Endothelial cell of umbilical vein (primary cell): Measurements from ENCODE around the gene MGST2. TPM values are rescaled to one million over a fixed set of nuclear protein-coding genes. Genes with fewer than 3 reads are reported as not detected.

Experiments
- BruUV-seq: library from RNA; stranded (reverse); fragments of 400-500 nt; replicated peaks from 2 replicates; lab custom pipeline; 2021; lab: Mats Ljungman, UMichigan
- CTCF ChIA-PET: fragments of 300-600, 350-600 bp; sonication (Branson Sonifier 250); formaldehyde crosslinking; loops from one replicate; lab custom pipeline; 2021; ENCODE audit warnings: antibody characterized with exemption, inconsistent platforms; lab: Charles Lee
- POLR2A ChIA-PET: fragments of 300-600, 350-600 bp; sonication (Branson Sonifier 250); formaldehyde crosslinking; loops from one replicate; lab custom pipeline; 2021; ENCODE audit warnings: antibody characterized with exemption, inconsistent platforms; lab: Charles Lee
- DNase-seq: peaks from one replicate; pipeline ENCODE4 v3.0.0-alpha.2; 2011; ENCODE audit warnings: low read depth, low spot score
- FAIRE-seq: peaks from 2 replicates; lab custom pipeline; 2011; peaks lifted over from hg19 to GRCh38; lab: Jason Lieb, UNC
- H2AFZ ChIP-seq: 2 replicates; pipeline ENCODE4 v1.6.0; 2012; ENCODE audit warnings: low read depth, low read length, control low read depth, inconsistent platforms
- H3K27ac ChIP-seq: 2 replicates; pipeline ENCODE4 v1.5.1; 2011; ENCODE audit warnings: low read depth, mild to moderate bottlenecking, control low read depth, low read length, moderate library complexity; ENCODE audit not compliant: insufficient read depth
- H3K27me3 ChIP-seq, 2 experiments: 2 replicates each; pipeline versions ENCODE4 v1.6.0 to v1.6.1; 2011; ENCODE audit warnings: low read length in 2 of 2, mixed read lengths in 1 of 2; ENCODE audit not compliant: control insufficient read depth in 2 of 2, insufficient read depth in 2 of 2
- H3K36me3 ChIP-seq, 2 experiments: 2 replicates in 1 of 2; 3 replicates in 1 of 2; pipeline ENCODE4 v1.5.1; 2011; ENCODE audit warnings: low read length in 2 of 2, mild to moderate bottlenecking in 1 of 2, moderate library complexity in 1 of 2; ENCODE audit not compliant: control insufficient read depth in 2 of 2, insufficient read depth in 2 of 2; ENCODE audit errors: extremely low read depth in 1 of 2
- H3K4me1 ChIP-seq: 3 replicates; pipeline ENCODE4 v1.5.1; 2011; ENCODE audit warnings: mild to moderate bottlenecking, low read length; ENCODE audit not compliant: control insufficient read depth, insufficient read depth; ENCODE audit errors: extremely low read depth
- H3K4me2 ChIP-seq: 2 replicates; pipeline ENCODE4 v1.6.1; 2011; ENCODE audit warnings: low read length, control low read depth, mixed read lengths; ENCODE audit not compliant: insufficient read depth
- H3K4me3 ChIP-seq, 3 experiments: fragments of 200-600 bp in 1 of 3; sonication (generic), shearing (Covaris generic) in 1 of 3; replicated peaks in 1 of 3; 2 replicates each; pipeline ENCODE4 v1.5.1; 2011 to 2016; ENCODE audit warnings: control low read depth in 3 of 3, low read length in 3 of 3, mild to moderate bottlenecking in 2 of 3, inconsistent platforms in 1 of 3, low read depth in 1 of 3, moderate library complexity in 1 of 3; ENCODE audit not compliant: insufficient read depth in 1 of 3
- H3K79me2 ChIP-seq: 2 replicates; pipeline ENCODE4 v1.6.0; 2012; ENCODE audit warnings: low read length, inconsistent platforms; ENCODE audit not compliant: control insufficient read depth, insufficient read depth
- H3K9ac ChIP-seq: replicated peaks from 2 replicates; pipeline ENCODE3; 2011; ENCODE audit warnings: low read length, control low read depth; ENCODE audit not compliant: insufficient read depth; ENCODE audit errors: extremely low read depth
- H3K9me1 ChIP-seq: replicated peaks from 3 replicates; pipeline ENCODE4 v1.6.0; 2011; ENCODE audit warnings: mild to moderate bottlenecking, low read length; ENCODE audit not compliant: control insufficient read depth, insufficient read depth; ENCODE audit errors: extremely low read depth
- H3K9me3 ChIP-seq: replicated peaks from 2 replicates; pipeline ENCODE4 v1.5.1; 2012; ENCODE audit warnings: low read length, inconsistent platforms; ENCODE audit not compliant: control insufficient read depth, insufficient read depth
- H4K20me1 ChIP-seq: replicated peaks from 2 replicates; pipeline ENCODE3; 2011; ENCODE audit warnings: mild to moderate bottlenecking, low read length; ENCODE audit not compliant: control insufficient read depth, insufficient read depth; ENCODE audit errors: extremely low read depth
- CTCF ChIP-seq, 2 donors: IDR thresholded peaks; 1 replicate in 1 of 2; 2 replicates in 1 of 2; pipeline ENCODE4 v1.5.1; 2011; ENCODE audit warnings: low read length in 2 of 2, mild to moderate bottlenecking in 2 of 2, moderate library complexity in 2 of 2, control low read depth in 1 of 2, inconsistent platforms in 1 of 2, low read depth in 1 of 2; ENCODE audit not compliant: insufficient read depth in 1 of 2; ENCODE audit errors: extremely low read depth in 1 of 2
- EZH2 ChIP-seq: IDR thresholded peaks from 2 replicates; pipeline ENCODE4 v1.6.1; 2012; ENCODE audit warnings: borderline replicate concordance, low read depth, mild to moderate bottlenecking, moderate library complexity, low read length, inconsistent platforms; ENCODE audit not compliant: severe bottlenecking
- FOS ChIP-seq: IDR thresholded peaks from 2 replicates; pipeline ENCODE4 v1.6.1; 2011; ENCODE audit warnings: mild to moderate bottlenecking, low read length, moderate library complexity, borderline replicate concordance; ENCODE audit not compliant: insufficient read depth
- GATA2 ChIP-seq: IDR thresholded peaks from 2 replicates; pipeline ENCODE4 v1.7.0; 2011; ENCODE audit warnings: low read depth, mild to moderate bottlenecking, moderate library complexity, mixed read lengths, low read length; ENCODE audit not compliant: insufficient read length, insufficient read depth
- JUN ChIP-seq: IDR thresholded peaks from 2 replicates; pipeline ENCODE4 v1.6.1; 2011; ENCODE audit warnings: borderline replicate concordance, low read depth; ENCODE audit not compliant: insufficient read length, insufficient read depth
- MAX ChIP-seq: IDR thresholded peaks from 2 replicates; pipeline ENCODE4 v1.6.1; 2011; ENCODE audit not compliant: insufficient read depth, insufficient read length
- MYC ChIP-seq: IDR thresholded peaks from one replicate; pipeline ENCODE4 v1.6.1; 2011; ENCODE audit warnings: mild to moderate bottlenecking, low read depth, low read length
- POLR2A ChIP-seq: IDR thresholded peaks from 2 replicates; pipeline ENCODE4 v1.6.1; 2012; ENCODE audit warnings: low read depth, mild to moderate bottlenecking, control low read depth, low read length
- POLR2AphosphoS5 ChIP-seq: IDR thresholded peaks from 2 replicates; pipeline ENCODE4 v1.6.1; 2012; ENCODE audit warnings: low read depth, mild to moderate bottlenecking, control low read depth, low read length, moderate library complexity; ENCODE audit not compliant: insufficient read depth
- dilution Hi-C: fragments of 300-500 bp; cut with MboI; formaldehyde crosslinking; loops from one replicate; pipeline ENCODE4 v1.15.0; 2019; ENCODE audit warnings: low sequenced_read_pairs; ENCODE audit not compliant: extremely low pct_ligation_motif_present
- intact Hi-C: fragments of 100-400 bp; cut with micrococcal nuclease; formaldehyde crosslinking; loops from one replicate; pipeline ENCODE4 v1.10.0; 2022
- polyA plus RNA-seq, 4 experiments: library from polyadenylated mRNA; depleted of rRNA in 3 of 4; stranded (reverse) in 3 of 4; unstranded in 1 of 4; fragments of >200 nt; gene quantifications; 2 replicates each; pipeline versions ENCODE4 v1.2.1 to v1.2.3, GENCODE V29; 2011 to 2012; ENCODE audit warnings: missing spikeins in 1 of 4
- total RNA-seq: library from RNA; stranded (reverse); gene quantifications from 2 replicates; pipeline ENCODE4 v1.2.3, GENCODE V29; 2021

MGST2 gene
- total and polyA plus RNA-seq, 2 donors (not counting 3 experiments of a cell fraction or from before 2014, with no cell fraction given) = 64.3 to 78.9 TPM

- Histone ChIP-seq H3K27me3 (no peaks in the 10 kb centered on the region), H3K4me2 (no peak overlapping the region), H3K27ac (no peak overlapping the region), H4K20me1 (no peaks in the 10 kb centered on the region), H3K4me3 (no peak overlapping the region), H2AFZ (no peak overlapping the region), H3K36me3 (no peaks in the 10 kb centered on the region), H3K9ac (no peak overlapping the region), H3K4me1 (no peaks in the 10 kb centered on the region), H3K9me1 (no peaks in the 10 kb centered on the region), H3K9me3 (no peaks in the 10 kb centered on the region), H3K79me2 (no peaks in the 10 kb centered on the region)
- CTCF ChIA-PET = interaction anchor here (1.2 to 3.0 kb wide), 3 partner anchors 10 to 44 kb away, joined by 3 to 14 read pairs (median 4); no protein-coding TSS in a partner anchor
- intact Hi-C loops (no loop called here), dilution Hi-C loops (no loop called here)
- no TSS peak for BruUV-seq
- POLR2A ChIA-PET = no interaction called here
- FAIRE-seq (no peak), DNase-seq (no peak)
- no peak for TF ChIP-seq GATA2
- TF ChIP-seq POLR2A = no peak
- TF ChIP-seq JUN = no peak
- no peak for TF ChIP-seq EZH2
- TF ChIP-seq MYC = no peak
- no peak for TF ChIP-seq CTCF (IDR thresholded peaks at IDR 0.05; ENCODE audit: extremely low read depth in 1 of 2, insufficient read depth in 1 of 2, low read depth in 1 of 2, low read length in 2 of 2)
- TF ChIP-seq MAX = no peak
- TF ChIP-seq POLR2AphosphoS5 = no peak
- TF ChIP-seq FOS = no peak
Measured at GRCh38 chr4:139647184-139647583, 18.4 kb upstream of the MGST2 start.
